GM19463 (cell line): Measurements from ENCODE around the gene COMP.
"Not testable (repeated sequence)": the region's sequence is repeated elsewhere in the genome, so short reads cannot be mapped to it uniquely, and the experiment has no call there.

ENCODE experiments used
- ATAC-seq: cut with Tn5 transposase; IDR thresholded peaks from one replicate; pipeline ENCODE4 v1.9.1; 2021; ENCODE audit warnings: mild to moderate bottlenecking, moderate library complexity; ENCODE audit not compliant: unreplicated experiment

COMP gene

GRCh38 chr19:18749362-18750231, 41.5 kb downstream of the COMP start:
- no peak for ATAC-seq

- no peak for ATAC-seq
Measured at GRCh38 chr19:18746401-18747325, 44.4 kb downstream of the COMP start.

- ATAC-seq = no peak
Measured at GRCh38 chr19:18745931-18746330, 45.2 kb downstream of the COMP start.

- ATAC-seq = no peak
Measured at GRCh38 chr19:18745012-18745735, 45.9 kb downstream of the COMP start.

- no peak for ATAC-seq
Measured at GRCh38 chr19:18743784-18744418, 47.2 kb downstream of the COMP start.

GRCh38 chr19:18742838-18743783, 48.0 kb downstream of the COMP start:
- ATAC-seq = no peak

GRCh38 chr19:18742324-18742723, 48.8 kb downstream of the COMP start:
- no peak for ATAC-seq

GRCh38 chr19:18741124-18742121, 49.7 kb downstream of the COMP start:
- no peak for ATAC-seq

- no peak for ATAC-seq
Measured at GRCh38 chr19:18738961-18739690, 52.0 kb downstream of the COMP start.

- ATAC-seq = no peak
Measured at GRCh38 chr19:18737954-18738351, 53.2 kb downstream of the COMP start.

GRCh38 chr19:18737337-18737953, 53.7 kb downstream of the COMP start:
- ATAC-seq = no peak

- ATAC-seq = no peak
Measured at GRCh38 chr19:18736415-18737336, 54.4 kb downstream of the COMP start.

GRCh38 chr19:18735752-18736151, 55.4 kb downstream of the COMP start:
- no peak for ATAC-seq

GRCh38 chr19:18735324-18735723, 55.8 kb downstream of the COMP start:
- ATAC-seq = no peak

- ATAC-seq = not testable (repeated sequence)
Measured at GRCh38 chr19:18733762-18734332, 57.3 kb downstream of the COMP start.

GRCh38 chr19:18733196-18733647, 57.9 kb downstream of the COMP start:
- no peak for ATAC-seq
